Measurements from ENCODE around the gene GRIK5.
"Not testable (repeated sequence)": the region's sequence is repeated elsewhere in the genome, so short reads cannot be mapped to it uniquely, and the experiment has no call there.

The GRIK5 gene

DNA sequence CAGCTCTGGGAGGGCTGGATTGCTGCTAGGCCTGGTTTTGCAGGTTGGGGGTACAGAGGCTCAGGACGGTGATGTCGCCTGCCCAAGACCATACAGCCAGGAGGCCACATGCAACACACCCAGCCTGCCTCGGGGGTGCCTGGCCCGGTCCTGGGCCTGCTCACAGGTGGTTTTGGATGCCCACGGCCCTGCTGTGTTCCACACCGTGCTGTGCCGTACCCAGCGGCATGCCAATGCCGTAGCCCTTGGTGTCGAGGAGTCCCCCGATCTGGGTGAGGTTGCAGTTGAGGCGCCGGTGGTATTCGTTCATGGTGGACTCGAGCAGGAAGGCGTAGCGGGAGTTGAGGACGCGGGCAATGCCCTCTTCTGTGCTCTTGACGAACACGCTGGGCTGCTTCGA lies 64.5 kb downstream of the GRIK5 start:
- DNase-seq, result no peak

DNA sequence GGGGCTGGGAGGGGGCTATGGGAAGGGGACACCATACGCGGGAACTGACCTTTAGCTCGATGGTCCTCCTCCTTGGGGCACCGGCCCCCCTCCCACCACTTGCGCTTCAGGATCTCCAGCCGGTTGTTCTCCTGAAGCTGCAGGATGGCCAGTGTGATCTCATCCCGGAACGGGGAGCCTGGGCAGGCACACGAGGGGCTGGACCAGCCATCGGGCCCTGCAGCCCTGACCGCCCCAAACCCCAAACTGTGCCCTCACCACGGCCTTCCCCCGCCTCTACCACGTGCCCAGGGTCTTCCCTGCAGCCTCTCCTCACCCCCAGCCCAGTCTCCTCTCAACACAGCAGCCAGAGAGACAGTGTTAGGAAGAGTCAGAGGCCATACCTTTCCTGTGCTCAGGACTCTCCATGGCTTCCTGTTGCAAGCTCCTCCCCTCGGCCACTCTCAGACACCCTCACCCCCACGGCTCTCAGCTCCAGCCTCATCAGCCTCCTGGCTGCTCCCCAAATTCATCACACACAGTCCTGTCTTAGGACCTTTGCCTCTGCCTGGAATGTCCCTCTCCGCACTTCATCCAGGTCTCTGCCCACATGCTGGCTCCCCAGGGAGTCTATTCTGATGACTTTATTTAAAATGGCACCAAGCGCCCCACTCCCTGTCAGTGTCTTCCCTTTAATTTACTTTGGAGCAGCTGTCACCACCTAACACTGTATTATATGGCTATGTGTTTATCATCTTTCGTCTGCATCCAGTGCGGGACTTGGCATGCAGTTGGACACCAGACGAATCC lies 66.3 kb downstream of the GRIK5 start:
- DNase-seq, result no peak

- DNase-seq, result no peak
Observed at GRCh38 chr19:41999878-42000208, 70.2 kb downstream of the GRIK5 start.

DNA sequence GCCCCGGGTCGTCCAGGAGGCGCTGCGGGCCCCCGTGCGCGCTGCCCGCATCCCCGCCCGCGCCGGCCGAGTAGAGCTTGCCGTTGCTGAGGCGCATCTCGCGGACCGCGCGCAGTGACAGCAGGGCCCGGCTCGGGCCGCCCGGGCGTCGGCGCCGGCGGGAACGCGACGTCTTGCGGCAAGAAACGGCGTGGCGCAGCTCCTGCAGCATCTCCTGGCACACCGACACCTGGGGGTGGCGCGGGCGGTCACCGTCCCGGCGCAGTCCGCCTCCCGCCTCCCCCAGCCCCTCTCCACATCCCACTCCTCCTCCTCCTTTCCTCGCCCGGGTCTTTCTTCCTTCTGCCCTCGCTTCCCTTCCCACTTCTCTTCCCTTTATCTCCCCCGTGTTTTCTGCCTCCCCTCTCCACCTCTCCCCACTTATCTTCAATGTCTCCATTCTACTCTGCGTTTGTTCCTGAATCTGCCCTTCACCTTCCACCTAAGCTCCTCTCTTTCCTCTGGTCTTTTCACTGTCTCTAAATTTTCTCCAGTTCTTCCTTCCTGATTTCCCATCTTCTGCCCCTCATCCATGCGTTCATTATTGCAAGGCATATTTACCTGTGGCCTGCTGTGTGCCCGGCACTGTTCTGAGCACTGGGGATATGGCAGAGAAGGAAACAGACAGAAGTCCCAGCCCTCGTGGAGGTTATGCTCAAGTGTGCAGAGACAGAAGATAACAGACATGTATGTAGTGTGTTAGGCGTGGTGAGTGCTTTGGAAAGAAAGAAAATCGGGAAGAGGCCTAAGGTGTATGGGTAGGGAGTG lies 70.7 kb downstream of the GRIK5 start:
- no peak for DNase-seq

DNA sequence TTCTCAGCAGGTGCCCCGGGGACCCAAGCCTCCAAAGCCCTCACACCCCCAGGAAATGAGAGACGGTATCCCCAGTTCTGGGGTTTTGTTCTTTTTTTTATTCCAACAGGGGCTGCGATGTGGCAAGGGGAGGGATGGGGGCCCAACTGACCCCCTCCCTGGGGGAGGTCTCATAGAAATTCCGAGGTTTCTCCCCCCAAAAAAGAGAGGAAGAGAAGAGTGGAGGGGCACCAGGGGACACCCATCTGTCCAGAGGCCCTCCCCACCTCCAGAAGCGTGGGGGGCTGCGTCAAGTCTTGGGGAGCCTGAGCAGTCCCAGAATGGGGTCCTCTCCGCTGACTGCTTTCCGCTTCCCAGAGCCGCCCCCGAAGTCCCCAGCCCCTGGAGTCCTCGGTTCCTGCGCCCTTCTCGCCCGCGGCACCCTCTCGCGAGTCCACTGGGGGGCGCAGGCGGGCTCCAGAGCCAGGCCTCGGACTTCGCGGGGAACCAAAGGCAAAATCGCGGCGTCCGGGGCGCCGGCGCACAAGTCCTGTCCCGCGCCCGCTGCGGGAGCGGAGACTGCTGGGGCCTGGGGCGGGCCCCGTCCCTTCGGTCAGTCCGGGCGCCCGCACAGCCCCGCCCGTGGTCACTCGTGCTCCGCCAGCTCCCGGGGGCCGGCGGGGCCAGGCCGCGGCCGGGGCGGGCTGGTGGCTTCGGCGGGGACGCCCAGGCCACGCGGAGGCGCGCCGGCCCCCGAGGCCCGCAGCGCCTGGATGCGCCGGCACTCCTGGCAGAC lies 71.6 kb downstream of the GRIK5 start:
- peak; percentile 32 for DNase-seq

DNA sequence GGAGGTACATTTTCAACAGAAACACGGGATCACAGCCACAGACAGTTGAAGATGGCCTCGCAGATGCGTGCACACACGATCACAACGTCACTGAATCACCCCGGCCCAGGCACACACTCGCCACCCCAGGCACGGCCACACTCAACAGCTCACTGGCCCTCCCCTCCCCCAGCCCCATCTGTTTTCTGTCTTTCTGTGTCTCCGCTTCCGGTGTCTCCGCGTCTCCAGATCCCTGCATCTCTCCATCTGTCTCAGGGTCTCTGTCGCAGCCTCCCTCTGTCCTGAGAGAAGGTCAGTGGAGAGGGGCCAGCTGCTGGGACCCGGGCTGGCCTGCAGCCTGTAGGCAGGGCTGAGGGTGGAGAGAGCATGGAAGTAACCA lies 72.2 kb downstream of the GRIK5 start:
- no peak for DNase-seq

GRCh38 chr19:41997121-41997850 lies 72.7 kb downstream of the GRIK5 start:
- DNase-seq, result peak; percentile 39

GRCh38 chr19:41995959-41996797 lies 73.8 kb downstream of the GRIK5 start:
- no peak for DNase-seq

DNA sequence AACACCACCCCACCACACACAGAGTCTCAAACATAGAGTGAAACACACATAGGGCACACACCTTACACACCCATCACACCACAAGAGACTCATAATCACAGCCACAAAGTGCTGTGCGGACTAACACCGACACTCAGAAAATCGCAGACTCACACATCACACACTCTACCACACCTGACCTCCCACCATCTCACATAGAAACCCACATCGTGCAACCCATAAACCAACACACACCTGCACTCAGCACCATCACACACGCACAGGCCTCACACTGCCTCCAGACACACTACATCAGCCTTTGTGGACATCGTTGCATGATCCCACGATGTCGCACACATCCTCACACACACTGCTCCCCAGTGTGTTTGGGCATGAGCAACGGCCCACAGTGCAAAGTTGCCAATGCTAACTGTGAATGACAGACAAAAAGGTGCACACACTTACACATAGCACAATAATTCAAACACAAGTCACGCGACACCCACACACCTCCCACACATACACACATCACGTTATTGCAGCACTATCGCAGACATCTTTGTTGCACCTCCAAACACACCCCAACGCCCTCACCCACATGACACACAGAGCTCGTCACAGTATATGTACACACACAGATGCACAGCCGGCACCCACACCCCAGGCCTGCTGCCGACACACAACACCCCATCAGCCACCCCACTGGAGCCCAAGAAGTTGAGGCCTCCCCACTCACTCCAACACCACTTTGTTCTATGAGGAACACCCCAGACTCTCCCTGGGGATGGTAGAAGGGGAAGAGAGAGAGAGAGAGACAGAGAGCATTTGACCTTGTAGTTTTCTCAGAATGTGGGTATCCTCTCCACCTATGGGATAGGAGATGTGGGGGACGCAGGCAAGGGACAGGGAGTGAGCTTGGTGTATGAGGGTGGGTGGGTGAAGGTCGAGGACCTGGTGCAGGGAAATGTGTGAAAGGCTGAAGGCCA lies 74.7 kb downstream of the GRIK5 start:
- DNase-seq, result no peak

DNA sequence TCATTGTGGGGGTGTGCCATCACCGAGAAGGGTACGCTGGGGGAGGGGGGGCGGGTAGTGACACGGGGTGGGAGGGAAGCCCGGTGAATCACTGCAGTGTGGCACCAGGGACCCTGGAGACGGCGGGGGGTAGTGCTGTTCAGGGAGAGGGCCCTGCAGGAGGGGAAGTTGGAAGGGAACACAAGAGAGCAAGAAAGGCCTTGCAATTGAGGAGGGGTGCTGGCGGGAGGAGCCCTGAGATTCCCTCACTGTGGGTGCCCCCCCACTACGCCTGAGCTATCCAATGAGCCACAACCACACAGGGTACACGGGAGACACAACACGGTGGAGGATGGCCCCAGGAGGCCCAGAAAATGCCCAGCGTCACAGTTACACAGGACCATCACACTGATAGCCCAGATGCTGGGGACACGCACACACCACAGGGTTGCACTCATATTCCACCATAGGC lies 75.5 kb downstream of the GRIK5 start:
- DNase-seq, result no peak

DNA sequence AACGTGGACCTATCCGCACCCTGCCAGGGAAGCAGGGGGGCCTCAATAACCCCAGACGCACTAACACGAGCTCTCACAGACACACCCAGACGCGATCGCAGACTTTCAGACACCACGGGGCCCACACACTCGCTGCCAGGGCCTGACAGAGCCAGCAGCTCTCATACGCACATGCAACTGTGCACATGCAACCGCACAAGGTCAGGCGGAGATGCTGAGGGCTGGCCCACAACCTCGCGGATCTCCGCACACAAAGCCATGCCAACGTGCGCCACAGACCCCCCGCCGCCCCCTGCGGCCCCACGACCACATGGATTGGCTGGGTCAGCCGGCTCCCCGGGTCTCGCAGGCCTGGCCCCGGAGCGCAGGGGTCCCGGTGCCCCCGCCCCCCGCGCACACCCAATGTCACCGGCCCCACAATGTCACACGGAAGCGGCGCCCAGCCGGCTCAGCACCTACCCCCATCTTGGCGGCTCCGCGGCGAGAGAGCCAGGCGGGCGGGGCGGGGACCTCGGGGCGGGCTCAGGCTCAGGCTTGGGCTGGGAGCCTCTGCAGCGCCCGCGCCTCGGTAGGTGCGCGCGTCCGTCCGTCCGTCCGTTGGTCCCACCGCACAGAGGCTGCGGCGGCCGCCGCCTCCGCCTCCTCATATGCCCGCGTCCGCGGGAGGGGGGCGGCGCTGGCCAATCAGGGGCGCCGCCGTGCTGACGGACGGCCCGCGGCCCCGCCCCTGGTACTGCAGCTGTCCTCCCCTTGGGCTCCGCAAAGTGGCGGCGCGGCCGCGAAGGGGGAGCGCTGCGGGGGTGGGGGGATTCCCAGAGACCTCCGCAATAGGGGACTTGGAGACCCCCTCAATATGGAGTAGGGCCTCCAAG lies 76.2 kb downstream of the GRIK5 start, which contains the start of gene ATP1A3:
Gene ATP1A3 (minus strand): TSS at position 619 of the 872 bp plus-strand sequence. CDS start 154 bp downstream, at position 465.
- DNase-seq, result peak; percentile 72

GRCh38 chr19:41991925-41992569 lies 78.0 kb downstream of the GRIK5 start:
- not testable (repeated sequence) for DNase-seq

DNA sequence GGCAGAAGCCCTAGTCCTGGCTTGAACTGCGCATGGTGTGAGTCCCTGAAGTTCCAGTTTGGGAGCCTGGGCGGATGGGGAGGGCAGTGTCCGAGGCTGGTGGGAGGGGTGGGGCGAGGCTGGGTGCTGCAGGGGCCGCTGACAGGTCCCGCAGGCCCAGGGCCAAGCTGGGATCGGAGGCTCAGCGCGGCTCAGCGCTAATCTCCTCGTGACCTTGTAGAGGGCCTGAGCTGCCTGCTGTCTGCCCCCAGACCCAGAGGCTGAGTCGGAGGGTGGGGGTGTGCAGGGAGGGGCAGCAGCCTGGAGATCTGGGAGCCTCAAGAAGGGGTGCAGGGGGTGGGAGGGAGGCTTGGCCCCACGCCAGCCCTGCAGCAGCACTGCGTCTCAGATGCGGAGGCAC lies 79.0 kb downstream of the GRIK5 start:
- DNase-seq, result no peak

DNA sequence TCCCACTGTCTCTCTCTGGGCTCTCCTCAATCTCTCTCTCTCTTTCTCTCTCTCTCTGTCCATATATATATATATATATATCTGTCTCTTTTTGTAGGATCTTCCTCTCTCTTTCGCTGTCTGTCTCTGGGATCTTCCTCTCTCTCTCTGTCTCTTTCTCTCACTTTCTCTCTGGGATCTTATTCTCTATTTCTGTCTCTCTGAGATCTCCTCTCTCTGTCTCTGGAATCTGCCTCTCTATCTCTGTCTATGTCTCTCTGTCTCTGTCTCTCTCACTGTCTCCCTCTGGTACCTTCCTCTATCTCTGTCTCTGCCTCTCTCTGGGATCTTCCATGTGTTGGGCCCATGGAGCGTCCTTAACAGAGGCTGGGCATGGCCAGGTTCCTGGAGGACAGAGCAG lies 79.4 kb downstream of the GRIK5 start:
- no peak for DNase-seq

- DNase-seq, result no peak
Observed at GRCh38 chr19:41990028-41990427, 80.0 kb downstream of the GRIK5 start.

DNA sequence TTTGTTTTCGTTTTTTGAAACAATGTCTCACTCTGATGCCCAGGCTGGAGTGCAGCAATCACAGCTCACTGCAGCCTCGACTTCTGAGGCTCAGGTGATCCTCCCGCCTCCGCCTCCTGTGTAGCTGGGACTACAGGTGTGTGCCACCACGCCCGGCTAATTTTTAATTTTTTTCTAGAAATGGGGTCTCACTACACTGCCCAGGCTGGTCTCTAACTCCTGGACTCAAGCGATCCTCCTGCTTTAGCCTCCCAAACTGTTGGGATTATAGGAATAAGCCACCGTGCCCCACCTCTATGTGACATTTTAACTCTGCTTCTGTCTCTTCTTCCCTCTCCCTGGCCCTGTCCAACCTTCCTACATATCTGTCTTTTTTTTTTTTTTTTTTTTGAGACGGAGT lies 81.1 kb downstream of the GRIK5 start:
- DNase-seq, result no peak

DNA sequence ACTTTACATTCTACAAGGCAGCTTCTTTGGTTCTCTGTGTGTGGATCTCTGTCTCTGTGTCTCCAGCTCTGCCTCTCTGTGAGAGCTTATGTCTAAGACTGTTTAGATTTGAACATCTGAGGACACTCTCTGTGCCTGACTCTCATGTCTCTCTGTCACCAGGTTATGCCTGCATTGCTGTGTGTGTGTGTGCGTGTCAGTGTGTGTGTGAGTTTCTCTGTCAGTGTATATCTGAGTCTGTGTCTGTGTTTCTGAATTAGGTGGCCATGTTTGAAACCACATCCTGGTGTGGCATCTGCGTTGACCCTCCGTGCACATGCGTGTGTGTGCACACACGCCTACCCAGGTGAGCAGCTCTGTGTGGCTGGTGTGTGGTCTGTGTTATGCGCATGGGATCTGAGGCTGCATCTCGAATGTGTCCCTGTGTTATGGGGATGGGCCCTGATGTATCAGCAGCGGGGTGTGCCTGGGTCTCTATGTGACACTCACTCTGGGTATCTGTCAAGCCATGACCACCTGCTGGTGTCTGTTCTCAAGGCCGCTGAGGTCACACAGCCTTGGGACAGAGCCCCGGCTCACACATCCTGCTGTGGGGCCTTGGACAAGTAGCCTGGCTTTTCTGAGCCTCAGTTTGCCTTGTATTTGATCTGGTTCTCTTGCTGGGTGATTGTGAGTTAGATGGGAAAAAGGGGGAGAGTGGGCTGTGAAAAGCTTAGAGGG lies 82.7 kb downstream of the GRIK5 start:
- no peak for DNase-seq

- DNase-seq, result no peak
Observed at GRCh38 chr19:41984961-41985360, 85.0 kb downstream of the GRIK5 start.
